ENCODE data around the gene WDR41. TPM values are rescaled to one million over a fixed set of nuclear protein-coding genes. Genes with fewer than 3 reads are reported as not detected.

WDR41 gene
- total RNA-seq, 1 experiment from 2014 or later: 54.1 TPM

DNA sequence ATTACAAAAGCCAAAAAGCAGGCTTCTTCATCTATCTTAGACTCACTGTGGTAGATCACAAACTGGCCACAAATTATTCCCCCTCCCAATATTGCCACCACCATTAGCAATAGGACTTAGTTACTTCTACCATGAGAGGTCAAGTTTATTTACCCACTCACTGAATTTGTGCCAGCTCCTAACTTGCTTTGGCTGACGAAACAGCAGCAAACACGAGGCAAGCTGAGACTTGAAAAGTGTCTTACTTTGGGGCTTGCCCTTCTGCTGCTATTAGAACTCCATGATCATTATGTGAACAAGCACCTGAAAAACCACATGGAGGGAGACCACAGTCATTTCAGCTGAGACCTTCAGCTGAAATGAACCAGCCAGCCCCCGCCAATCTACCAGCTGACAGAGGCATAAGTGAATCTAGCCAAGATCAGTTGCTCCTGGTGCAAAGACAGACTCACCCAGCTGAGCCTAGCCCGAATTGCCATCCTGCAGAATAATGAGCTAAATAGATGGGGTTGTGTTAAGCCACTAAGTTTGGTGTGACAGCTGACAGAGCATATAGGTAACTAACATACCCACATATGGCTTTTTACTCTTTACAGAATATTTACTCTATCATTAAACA is 5.7 kb downstream of the WDR41 start:
- ChIA-PET CTCF (no interaction called here), RAD21 (ENCODE audit: low non-redundant PET in 1 of 2, low total read pairs in 2 of 2, uncharacterized antibody in 2 of 2, unreplicated experiment in 2 of 2) (interaction anchor here in 1 of 2 experiments (0.6 kb wide), 1 partner anchor 627 kb away, joined by 4 read pairs; no protein-coding TSS in a partner anchor), POLR2A (no interaction called here)
- H3K4me3 ChIP-seq (replicated peaks in 1 of 2; ENCODE audit: low read depth in 1 of 2, low read length in 2 of 2): no peak overlapping the region
- peaks cover 7 to 19% of the 10 kb centered on the region in 2 experiments; a peak in 3 of 4 replicates for H3K36me3 ChIP-seq (ENCODE audit: control insufficient read depth in 1 of 2, insufficient read depth in 2 of 2, low read length in 2 of 2)
- no peaks in the 10 kb centered on the region for H3K9me2 ChIP-seq (ENCODE audit: insufficient read depth)
- H3K9me3 ChIP-seq (ENCODE audit: control insufficient read depth in 1 of 2, insufficient read depth in 1 of 2, low read depth in 1 of 2, low read length in 2 of 2): no peaks in the 10 kb centered on the region
- peaks cover 38% of the 10 kb centered on the region for H3K79me2 ChIP-seq (ENCODE audit: insufficient read depth, low read length)
- intact Hi-C loops (cut with micrococcal nuclease): no loop called here
- H4K20me1 ChIP-seq (ENCODE audit: insufficient read depth): no peaks in the 10 kb centered on the region
- no peaks in the 10 kb centered on the region for H3K27me3 ChIP-seq (ENCODE audit: insufficient read depth, low read length)
- no peak overlapping the region for H3K4me2 ChIP-seq (ENCODE audit: low read length)
- no TSS peak for BruUV-seq (replicated peaks)
- H2AFZ ChIP-seq (ENCODE audit: low read depth, low read length, poor library complexity, severe bottlenecking): no peak overlapping the region
- H3K27ac ChIP-seq (ENCODE audit: low read depth, low read length): no peak overlapping the region
- H3K9ac ChIP-seq (ENCODE audit: low read length): no peak overlapping the region
- ATAC-seq (no peak), DNase-seq (ENCODE audit: low read depth, low spot score) (no peak)
- TF ChIP-seq, protein P1, sequence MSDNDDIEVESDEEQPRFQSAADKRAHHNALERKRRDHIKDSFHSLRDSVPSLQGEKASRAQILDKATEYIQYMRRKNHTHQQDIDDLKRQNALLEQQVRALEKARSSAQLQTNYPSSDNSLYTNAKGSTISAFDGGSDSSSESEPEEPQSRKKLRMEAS (IDR thresholded peaks at IDR 0.05): no peak
- TF ChIP-seq RAD21 (IDR thresholded peaks at IDR 0.05; ENCODE audit: low read depth): no peak
- TF ChIP-seq JUND (IDR thresholded peaks at IDR 0.05): no peak
- no peak for TF ChIP-seq EZH2phosphoT487 (IDR thresholded peaks at IDR 0.05; ENCODE audit: borderline replicate concordance)
- TF ChIP-seq, protein P2, sequence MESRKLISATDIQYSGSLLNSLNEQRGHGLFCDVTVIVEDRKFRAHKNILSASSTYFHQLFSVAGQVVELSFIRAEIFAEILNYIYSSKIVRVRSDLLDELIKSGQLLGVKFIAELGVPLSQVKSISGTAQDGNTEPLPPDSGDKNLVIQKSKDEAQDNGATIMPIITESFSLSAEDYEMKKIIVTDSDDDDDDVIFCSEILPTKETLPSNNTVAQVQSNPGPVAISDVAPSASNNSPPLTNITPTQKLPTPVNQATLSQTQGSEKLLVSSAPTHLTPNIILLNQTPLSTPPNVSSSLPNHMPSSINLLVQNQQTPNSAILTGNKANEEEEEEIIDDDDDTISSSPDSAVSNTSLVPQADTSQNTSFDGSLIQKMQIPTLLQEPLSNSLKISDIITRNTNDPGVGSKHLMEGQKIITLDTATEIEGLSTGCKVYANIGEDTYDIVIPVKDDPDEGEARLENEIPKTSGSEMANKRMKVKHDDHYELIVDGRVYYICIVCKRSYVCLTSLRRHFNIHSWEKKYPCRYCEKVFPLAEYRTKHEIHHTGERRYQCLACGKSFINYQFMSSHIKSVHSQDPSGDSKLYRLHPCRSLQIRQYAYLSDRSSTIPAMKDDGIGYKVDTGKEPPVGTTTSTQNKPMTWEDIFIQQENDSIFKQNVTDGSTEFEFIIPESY (IDR thresholded peaks at IDR 0.05; ENCODE audit: extremely low read depth, insufficient replicate concordance, low read length): no peak
- TF ChIP-seq CBX3 (IDR thresholded peaks at IDR 0.05; ENCODE audit: low read depth): no peak
- TF ChIP-seq EZH2 (IDR thresholded peaks at IDR 0.05): no peak
- TF ChIP-seq SP1 (IDR thresholded peaks at IDR 0.05; ENCODE audit: low read depth): no peak
- TF ChIP-seq, protein P3, sequence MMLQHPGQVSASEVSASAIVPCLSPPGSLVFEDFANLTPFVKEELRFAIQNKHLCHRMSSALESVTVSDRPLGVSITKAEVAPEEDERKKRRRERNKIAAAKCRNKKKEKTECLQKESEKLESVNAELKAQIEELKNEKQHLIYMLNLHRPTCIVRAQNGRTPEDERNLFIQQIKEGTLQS (IDR thresholded peaks at IDR 0.05): no peak
- no peak for TF ChIP-seq CEBPB (IDR thresholded peaks at IDR 0.05; ENCODE audit: low read depth)
- TF ChIP-seq SRF (IDR thresholded peaks at IDR 0.05; ENCODE audit: low read depth): no peak
- no peak for TF ChIP-seq REST (IDR thresholded peaks at IDR 0.05; ENCODE audit: low read depth)
- TF ChIP-seq SIN3A (IDR thresholded peaks at IDR 0.05; ENCODE audit: low read depth): no peak
- no peak for TF ChIP-seq YY1 (IDR thresholded peaks at IDR 0.05; ENCODE audit: extremely low read depth, insufficient replicate concordance, low read depth, low read length)
- peaks cover 5% of the 10 kb centered on the region in 2 experiments; a peak in 3 of 4 replicates for H3K4me1 ChIP-seq (ENCODE audit: control insufficient read depth in 1 of 2, insufficient read depth in 2 of 2, low read length in 2 of 2)

Data from HCT116 (cell line).